Measurements from ENCODE around the gene ATP4A.

DNA sequence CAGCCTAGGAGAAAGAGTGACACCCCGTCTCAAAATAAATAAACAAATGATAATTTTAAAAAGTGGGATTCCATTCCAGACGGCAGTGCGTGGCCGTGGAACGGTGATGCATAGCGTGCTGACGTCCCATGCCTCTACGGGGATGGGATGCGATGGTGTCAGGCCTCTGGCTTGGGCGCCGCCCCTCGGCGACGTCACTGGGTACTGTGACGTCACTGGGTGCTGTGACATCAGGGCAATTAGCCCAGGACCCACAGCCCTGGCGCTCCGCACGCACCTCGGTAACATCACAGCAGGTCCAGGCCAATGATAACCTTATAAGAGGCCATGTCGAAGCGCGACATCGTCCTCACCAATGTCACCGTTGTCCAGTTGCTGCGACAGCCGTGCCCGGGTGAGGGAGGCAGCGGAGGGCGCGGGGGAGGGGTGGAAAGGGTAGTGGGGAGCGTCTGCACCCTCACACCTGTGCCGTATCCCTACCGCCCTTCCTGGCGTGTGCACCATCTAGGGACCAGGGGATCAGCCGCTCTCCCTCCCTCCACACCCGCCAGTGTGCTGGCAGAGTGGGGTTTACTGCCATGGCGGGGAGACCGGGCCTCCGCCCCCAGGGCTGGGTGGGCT, 30.1 kb downstream of the ATP4A start, which contains the start of gene GAPDHS:
- TF ChIP-seq, protein P1, sequence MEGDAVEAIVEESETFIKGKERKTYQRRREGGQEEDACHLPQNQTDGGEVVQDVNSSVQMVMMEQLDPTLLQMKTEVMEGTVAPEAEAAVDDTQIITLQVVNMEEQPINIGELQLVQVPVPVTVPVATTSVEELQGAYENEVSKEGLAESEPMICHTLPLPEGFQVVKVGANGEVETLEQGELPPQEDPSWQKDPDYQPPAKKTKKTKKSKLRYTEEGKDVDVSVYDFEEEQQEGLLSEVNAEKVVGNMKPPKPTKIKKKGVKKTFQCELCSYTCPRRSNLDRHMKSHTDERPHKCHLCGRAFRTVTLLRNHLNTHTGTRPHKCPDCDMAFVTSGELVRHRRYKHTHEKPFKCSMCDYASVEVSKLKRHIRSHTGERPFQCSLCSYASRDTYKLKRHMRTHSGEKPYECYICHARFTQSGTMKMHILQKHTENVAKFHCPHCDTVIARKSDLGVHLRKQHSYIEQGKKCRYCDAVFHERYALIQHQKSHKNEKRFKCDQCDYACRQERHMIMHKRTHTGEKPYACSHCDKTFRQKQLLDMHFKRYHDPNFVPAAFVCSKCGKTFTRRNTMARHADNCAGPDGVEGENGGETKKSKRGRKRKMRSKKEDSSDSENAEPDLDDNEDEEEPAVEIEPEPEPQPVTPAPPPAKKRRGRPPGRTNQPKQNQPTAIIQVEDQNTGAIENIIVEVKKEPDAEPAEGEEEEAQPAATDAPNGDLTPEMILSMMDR (IDR thresholded peaks at IDR 0.05) = no peak
- TF ChIP-seq POLR2A (IDR thresholded peaks at IDR 0.05) = no peak
